ENCODE data around the gene MPEG1.

Gene MPEG1

GRCh38 chr11:59186130-59186594, 26.6 kb downstream of the MPEG1 start:
- DNase-seq, result peak; percentile 73

DNA sequence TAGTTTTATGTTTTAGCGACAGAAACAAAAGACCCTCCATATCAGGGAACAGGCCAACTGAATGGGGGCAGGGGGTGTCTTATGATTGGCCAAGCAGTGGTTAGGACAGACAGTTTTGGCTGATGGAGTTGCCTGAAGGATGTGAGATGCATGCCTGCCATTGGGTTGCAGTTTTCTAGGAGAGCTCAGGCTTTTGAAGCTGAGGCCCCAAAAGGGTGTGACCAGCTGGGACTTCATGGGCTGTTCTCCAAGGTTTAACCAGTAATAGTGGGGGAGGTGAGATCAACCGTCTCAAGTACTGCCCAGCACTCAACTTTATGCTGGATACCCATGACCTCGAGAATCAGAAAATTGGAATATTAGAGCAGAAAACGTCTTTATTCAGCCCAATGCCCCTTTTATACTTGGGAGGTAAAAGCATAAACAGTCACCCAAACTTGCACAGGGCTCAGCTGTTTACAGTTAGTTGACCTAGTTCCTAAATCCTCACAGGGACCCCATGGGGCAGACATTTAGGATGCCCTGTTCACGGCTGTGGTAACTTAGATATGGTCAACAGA, 27.3 kb downstream of the MPEG1 start:
- DNase-seq, result no peak

GRCh38 chr11:59184691-59185339, 27.9 kb downstream of the MPEG1 start:
- DNase-seq, result no peak

- no peak for DNase-seq
Observed at GRCh38 chr11:59183771-59184170, 29.0 kb downstream of the MPEG1 start.

DNA sequence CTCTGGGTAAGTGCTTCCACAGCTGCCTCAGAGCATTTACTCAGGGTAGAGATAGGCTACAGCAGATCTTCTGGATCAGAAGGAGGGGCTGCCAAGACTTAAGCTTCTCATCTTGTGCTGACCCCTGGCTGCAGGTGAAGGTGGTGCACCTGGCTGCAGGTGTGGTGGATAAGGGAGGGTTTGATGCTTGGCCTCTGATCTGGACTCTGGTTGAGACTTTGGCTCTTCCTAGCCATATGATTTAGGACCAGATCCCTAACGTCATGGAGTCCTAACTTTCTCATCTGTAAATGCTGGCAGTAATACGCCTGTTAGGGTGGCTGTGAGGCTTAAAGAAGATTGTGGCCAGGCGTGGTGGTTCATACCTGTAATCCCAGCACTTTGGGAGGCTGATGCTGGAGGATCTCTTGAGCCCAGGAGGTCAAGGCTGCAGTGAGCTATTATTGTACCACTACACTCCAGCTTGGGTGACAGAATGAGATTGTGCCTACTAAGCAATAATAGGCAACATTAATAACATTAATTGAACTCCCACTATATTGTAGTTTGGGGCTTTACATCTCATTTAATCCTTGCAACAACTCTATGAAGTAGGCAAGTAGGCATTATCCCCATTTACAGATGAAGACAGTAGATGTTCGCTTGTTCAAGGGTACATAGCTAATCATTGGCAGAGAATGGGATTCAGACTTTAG, 30.1 kb downstream of the MPEG1 start:
- DNase-seq, result peak; percentile 28

GRCh38 chr11:59181746-59182456, 30.8 kb downstream of the MPEG1 start:
- DNase-seq, result no peak

- DNase-seq, result peak; percentile 12
Observed at GRCh38 chr11:59180907-59181306, 31.8 kb downstream of the MPEG1 start.

DNA sequence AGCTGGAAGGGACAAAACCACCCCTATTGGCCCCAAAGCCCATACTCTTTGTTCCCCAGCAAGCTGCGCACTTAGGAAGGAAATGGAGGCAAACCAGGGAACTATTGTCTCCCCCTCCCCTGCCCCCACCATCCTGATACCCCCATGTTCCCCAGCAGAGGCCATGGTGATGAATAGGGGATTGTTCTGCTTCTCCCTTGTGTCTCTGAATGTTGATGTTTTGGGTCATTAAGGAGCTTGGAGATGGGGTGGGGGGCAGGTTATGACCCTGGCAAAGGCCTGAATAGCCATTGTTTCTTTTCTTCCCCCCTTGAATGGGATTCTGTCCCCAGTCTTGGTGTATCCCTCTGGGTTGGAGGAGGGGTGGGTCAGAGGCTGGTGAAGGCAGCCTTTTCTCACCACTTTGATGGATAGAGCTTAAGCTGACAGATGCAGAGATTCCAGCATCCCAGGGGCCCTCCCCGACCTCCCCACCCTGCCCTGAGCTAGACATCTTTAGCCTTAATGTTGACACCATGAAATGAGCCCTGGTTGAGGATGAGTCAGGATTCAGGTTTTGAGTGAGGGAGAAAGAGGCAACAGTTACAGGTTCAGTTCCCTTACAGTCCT, 32.5 kb downstream of the MPEG1 start:
- no peak for DNase-seq

- no peak for DNase-seq
Observed at GRCh38 chr11:59179121-59179520, 33.6 kb downstream of the MPEG1 start.

- no peak for DNase-seq
Observed at GRCh38 chr11:59178402-59178801, 34.3 kb downstream of the MPEG1 start.

- no peak for DNase-seq
Observed at GRCh38 chr11:59176330-59176729, 36.4 kb downstream of the MPEG1 start.

DNA sequence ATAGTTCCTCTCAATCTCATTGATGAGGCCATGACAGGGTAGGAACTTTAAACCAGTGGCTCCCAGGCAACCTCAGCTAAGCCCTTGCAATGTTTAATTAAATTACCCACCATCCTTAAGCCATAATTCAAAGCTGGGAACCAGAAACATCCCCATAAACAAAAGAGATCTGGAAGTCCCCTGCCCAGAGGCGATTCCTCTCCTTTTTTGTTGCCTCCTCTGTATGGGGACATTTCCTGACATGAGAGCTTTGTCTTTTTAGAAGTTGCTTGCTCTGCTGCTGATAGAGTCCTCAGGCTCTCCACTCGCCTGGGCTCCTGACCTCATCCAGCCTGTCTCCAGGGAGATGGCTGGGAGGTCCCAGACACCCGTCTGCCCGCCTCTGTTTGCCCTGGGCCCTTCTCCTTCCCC, 37.6 kb downstream of the MPEG1 start:
- DNase-seq, result no peak

GRCh38 chr11:59174664-59175033, 38.1 kb downstream of the MPEG1 start:
- no peak for DNase-seq

- DNase-seq, result peak; percentile 6
Observed at GRCh38 chr11:59173964-59174663, 38.6 kb downstream of the MPEG1 start.

- peak; percentile 8 for DNase-seq
Observed at GRCh38 chr11:59173080-59173963, 39.4 kb downstream of the MPEG1 start.

- DNase-seq, result peak; percentile 25
Observed at GRCh38 chr11:59172345-59173079, 40.2 kb downstream of the MPEG1 start.

DNA sequence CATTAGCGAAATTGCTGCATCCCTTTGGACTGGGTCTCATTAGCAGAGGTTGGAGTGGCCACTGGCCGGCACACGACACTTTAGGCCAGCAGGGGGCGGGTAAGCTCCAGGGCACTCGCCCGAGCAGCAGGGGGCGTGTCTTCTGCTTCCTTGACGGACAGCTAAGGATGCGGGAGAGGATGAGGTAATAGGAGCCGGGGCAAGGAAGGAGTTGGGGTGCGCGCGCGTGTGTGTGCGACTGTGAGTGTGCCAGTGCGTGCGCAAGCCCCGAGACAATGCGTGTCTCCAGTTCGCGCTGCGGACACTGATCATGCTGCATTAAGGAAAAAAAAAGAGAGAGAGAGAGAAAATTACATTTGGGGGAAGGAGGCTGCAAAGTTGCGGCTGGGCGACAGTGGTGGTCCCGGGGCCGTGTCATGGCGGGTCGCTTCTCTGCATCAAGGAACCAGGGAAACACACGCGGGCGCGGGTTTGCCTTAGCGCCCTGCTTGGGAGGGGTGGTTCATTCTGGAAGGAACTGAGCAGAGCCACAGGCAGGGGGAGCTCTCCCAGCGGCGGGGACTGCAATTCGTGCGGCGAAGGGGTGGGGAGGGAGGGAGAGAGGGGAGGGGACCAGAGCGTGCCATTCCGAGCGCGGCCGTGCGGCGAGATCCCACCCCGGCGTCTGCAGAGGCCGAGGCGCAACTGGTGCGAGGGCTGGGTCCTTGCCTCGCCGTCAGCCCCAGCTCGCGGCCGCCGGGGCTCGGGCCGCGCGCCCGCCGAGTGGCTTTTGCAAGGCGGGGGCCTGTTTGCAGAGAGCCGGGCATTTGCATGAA, 41.0 kb downstream of the MPEG1 start, which contains the start of gene DTX4:
Gene DTX4, plus strand, starts transcription at position 625 of the 815 bp plus-strand sequence. CDS start 464 bp downstream, outside the sequence.
- DNase-seq, result peak; percentile 92

DNA sequence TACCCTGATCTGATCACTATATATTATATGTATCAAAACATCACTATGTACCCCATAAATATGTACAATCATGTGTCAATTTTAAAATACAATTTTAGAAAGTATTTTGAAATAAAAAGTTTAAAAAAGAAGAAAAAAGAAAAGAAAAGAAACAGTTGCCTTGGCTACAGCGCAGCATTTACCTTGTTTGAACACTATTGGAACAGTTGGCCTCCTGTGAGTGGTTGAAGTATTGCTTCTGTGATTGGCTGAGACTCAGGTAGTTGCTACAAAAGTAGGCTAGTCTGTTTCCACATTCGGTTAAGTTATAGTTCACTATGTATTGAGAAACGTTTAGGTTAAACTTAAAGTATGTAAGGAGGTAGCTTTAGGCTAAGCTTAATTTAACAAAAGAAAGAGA, 48.7 kb downstream of the MPEG1 start:
- DNase-seq, result no peak

Data from DMS53 (cell line).